ENCODE measurements around the gene EVA1C. TPM values are rescaled to one million over a fixed set of nuclear protein-coding genes. Genes with fewer than 3 reads are reported as not detected.
"Not testable (repeated sequence)": the region's sequence is repeated elsewhere in the genome, so short reads cannot be mapped to it uniquely, and the experiment has no call there.

The EVA1C gene
- 34.8 TPM for total RNA-seq

DNA sequence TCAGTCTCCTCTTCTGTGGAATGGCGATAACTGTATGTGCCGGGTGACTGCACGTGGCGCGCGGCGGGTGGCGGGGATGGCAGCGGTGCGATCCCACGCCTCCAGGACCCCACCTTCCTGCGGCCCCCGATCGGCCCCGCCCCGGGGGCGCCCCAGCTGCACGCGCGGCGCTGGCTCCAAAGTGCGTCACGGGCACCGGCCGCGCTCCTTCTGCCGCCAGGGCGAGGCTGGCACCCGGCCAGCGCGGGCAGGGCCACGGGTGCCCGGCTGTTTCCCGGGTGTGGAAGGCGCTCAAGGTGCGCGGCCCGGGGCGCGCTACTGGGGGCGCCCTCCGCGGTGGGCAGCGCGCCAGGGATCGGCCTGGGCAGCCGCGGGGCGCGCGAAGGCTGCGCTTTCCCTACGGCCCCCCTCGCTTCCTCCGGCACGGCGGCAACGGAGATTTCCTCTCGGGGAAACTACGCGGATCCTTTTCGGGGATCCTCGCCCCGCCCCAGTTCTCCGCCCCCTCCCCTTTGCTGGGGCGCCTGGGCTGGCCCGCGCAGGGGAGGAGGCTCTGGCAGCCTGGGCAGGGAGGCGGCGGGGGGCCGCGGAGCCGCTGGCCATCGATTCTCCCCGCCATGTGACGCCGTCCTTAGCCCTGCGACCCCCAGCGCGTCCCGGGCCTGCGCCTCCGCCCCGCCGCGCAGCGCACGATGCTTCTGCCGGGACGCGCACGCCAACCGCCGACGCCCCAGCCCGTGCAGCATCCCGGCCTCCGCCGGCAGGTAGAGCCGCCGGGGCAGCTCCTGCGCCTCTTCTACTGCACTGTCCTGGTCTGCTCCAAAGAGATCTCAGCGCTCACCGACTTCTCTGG is at the start of gene EVA1C:
Gene EVA1C, plus strand, starts transcription at position 545 of the 853 bp plus-strand sequence. Its CDS starts 148 bp downstream, at position 693.
- DNase-seq (ENCODE audit: low spot score), result peak; percentile 50

- no peak for DNase-seq (ENCODE audit: low spot score)
These were observed 48.1 kb upstream of the EVA1C start for GRCh38 chr21:32364387-32364786.

- no peak for DNase-seq (ENCODE audit: low spot score)
These were observed 47.7 kb upstream of the EVA1C start for GRCh38 chr21:32364796-32365195.

DNA sequence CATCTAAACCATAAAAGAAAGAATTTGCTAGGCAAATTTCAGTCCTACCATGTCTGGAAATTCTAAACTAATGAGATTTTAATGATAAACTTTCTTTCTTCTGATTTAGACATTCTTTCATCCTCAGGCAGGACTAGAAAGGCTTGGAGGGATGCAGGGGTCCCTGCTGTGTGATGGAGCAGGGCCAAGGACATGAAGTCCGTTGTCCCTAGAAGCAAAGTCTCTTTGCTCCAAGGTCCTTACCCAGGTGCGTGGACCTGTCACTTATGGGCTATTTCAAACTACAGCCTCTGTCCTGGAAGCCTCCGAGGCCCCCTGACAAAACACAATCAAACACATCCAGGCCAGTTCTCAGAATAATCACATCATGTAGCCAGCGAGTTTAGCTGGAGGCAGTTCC is 46.3 kb upstream of the EVA1C start:
- no peak for DNase-seq (ENCODE audit: low spot score)

- DNase-seq (ENCODE audit: low spot score), result no peak
These were observed 45.3 kb upstream of the EVA1C start for GRCh38 chr21:32367158-32367557.

DNA sequence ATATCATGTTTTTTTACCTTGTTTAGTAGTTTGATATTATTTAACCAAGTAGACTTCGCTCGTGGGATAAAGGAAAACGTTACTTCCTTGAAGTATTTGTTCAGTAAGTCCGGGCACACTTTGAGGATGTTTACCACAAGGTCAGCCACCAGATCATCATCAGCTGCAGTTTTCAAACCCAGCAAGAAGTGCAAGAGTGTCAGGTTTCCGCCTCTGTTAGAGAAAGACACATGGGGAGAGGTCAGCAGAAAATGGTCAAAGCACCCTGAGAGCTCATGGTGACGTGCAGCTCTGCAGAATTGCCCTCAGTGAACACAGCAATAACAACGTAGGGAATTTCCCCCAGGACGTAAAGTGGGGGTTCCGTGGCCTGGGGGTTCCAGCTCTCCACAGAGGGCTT is 44.1 kb upstream of the EVA1C start:
- no peak for DNase-seq (ENCODE audit: low spot score)

DNA sequence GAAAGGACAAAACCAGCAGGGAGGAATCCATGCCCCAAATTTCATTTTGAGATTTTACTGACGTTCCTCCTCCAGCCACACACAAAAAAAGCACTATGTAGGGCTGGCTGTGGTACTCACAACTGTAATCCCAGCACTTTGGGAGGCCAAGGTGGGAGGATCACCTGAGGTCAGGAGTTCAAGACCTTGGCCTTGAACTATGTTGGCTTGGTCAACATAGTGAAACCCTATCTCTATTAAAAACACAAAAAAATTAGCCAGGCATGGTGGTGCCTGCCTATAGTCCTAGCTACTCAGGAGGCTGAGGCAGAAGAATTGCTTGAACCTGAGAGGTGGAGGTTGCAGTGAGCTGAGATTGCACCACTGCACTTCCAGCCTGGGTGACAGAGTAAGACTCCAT is 43.5 kb upstream of the EVA1C start:
- DNase-seq (ENCODE audit: low spot score), result not testable (repeated sequence)

DNA sequence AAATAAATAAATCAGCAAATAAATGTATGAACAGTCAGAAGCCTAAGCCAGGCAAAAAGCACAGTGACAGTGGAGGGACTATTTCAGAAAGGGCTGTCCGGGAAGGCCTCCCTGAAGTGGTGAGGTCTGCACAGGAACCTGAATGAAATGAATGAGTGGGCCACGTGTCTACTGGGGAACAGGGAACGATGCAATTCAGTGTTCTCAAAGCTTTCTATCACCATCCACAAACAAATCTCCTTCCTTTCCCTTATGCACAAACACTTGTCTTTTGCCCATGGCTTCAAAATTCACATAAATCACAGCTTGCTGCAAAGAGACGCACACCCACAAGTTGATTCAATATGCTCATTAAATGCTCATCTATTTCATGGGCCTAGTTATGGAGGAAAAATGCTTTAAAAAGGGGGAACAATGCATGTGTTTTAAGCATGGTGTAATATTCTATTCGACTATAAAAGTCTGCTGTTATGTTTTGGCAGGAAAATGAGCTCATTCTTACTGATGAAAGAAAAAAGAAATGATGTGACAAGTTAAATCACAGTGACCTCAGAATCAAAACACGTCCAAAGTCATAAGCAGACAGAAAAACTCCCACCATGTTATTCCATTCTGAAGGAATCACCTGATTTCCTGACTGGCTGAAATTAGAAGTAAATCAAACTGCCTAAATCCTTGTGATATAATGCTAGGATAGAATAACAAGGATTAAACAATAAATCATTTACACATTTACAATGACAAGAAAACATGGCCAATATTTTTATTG is 41.3 kb upstream of the EVA1C start:
- DNase-seq (ENCODE audit: low spot score), result no peak

DNA sequence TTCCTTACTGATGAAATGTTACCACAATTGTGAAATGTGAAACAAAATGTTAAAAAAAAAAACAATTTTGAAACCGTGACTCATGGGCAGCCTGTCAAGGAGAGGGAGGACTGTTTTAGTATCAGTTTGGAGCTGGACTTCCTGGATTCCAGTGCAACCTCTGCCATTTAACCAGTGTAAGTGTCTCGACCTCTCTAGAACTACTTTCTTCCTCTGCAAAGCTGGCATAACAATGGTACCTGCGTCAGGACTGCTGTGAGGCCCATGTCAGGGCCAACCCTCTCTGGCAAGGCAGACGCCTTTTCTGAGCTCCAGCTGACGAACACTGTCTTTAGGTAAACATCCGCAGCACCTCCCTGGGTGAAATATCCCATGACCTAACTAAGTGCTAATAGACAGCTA is 40.6 kb upstream of the EVA1C start:
- DNase-seq (ENCODE audit: low spot score), result peak; percentile 37

- no peak for DNase-seq (ENCODE audit: low spot score)
These were observed 39.8 kb upstream of the EVA1C start for GRCh38 chr21:32372755-32373154.

- DNase-seq (ENCODE audit: low spot score), result no peak
These were observed 35.0 kb upstream of the EVA1C start for GRCh38 chr21:32377506-32377905.

DNA sequence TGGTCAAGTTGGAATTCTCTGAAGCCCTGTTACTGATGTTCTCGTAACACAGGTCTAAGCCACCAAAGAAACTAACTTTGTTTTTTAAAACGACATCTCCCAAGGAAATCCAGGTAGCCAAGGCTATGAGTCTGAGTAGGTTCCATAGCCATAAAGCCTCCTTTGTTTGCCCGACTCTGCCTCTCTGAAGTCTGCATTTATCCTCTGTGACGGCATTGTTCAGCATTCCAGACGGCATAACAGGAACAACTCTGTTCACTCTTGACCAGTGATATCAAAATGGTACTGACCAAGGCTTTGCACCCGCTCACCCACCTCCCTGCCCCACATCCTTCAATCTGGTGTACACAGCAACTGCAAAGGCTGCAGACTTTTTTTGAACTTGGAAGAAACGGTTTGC is 34.5 kb upstream of the EVA1C start:
- no peak for DNase-seq (ENCODE audit: low spot score)

GRCh38 chr21:32378956-32379355 is 33.5 kb upstream of the EVA1C start:
- DNase-seq (ENCODE audit: low spot score), result no peak

GRCh38 chr21:32380940-32381339 is 31.6 kb upstream of the EVA1C start:
- DNase-seq (ENCODE audit: low spot score), result no peak

DNA sequence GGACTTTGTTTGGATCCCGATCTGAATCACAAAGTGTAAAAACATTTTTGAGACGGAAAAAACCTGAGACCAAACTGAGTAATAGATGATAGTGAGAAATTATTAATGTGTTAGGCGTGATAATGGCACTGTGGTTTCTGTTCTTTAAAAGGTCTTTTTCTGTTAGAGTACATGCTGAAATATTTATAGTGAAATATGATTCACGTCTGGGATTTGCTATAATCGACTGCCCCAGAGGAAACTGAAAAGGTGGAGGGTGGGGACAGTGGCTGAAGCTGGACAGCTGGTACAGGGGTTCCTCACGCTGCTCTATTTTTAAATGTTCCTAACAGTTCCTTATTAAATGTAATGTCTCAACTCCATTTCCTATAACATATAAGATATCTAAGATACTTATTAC is 30.9 kb upstream of the EVA1C start:
- no peak for DNase-seq (ENCODE audit: low spot score)

- DNase-seq (ENCODE audit: low spot score), result no peak
These were observed 30.3 kb upstream of the EVA1C start for GRCh38 chr21:32382108-32382644.

DNA sequence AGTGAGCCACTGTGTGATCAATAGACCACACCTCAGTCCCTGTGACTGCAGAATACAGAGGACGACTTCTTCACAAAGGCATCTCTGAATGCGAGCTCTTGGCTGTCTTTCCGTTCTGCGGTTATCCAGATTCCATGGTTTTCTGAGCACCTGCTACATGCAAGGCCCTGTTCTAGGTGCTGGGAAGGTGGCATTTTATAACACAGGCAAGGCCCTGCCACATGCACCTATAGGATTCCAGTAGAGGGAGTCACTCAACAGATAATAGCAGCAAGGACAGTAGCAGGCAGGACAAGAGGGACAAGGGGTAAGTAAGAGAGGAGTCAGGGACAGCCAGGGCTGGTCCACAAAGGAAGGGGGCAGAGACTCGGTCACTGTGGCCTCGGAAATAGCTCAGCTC is 28.7 kb upstream of the EVA1C start:
- no peak for DNase-seq (ENCODE audit: low spot score)

DNA sequence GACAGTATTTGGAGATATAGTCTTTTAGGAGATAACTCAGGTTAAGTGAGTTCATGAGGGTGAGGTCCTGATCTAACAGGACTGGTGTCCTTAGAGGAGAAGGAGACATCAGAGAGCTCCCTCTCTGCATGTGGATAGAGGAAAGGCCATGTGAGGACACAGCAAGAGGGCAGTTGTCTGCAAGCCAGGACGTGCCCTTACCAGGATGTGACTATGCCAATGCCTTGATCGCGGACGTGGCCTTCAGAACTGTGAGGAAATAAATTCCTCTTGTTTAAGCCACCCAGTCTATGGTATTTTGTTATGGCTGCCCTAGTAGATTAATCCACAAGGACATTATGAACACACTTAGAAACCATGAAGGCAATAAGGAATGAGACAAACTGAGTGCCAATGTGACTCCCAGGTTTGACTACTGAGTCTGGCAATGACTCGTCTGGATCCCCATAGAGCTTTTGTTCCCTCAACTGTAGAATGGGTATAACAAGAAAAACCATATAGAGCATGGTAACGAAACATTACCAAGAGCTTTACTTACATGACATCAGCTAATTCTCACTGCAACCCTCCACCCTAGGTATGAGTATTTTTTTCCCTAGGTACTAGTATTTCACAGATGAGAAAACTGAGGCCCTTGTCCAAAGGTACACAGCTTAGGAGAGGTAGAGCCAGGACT is 26.2 kb upstream of the EVA1C start:
- DNase-seq (ENCODE audit: low spot score), result no peak

- DNase-seq (ENCODE audit: low spot score), result no peak
These were observed 25.4 kb upstream of the EVA1C start for GRCh38 chr21:32387151-32387550.

DNA sequence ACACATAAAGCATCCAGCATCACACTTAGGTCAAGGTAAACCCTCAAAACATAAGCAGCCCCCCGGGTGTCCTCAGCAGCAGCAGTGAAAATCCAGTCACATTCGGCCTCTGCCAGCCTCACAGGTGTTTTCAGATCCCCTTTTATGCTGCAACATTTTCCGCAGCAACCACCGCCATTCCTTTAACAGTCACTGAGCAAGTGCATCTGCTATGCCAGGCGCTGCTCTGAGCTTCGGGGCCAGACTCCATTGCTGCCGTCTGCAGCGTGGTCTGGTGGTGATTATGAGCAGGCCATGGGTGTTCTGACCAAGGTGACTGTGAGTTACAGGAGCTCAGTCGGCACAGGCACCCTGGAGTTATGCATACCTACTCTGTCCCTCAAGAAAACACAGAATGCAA is 24.2 kb upstream of the EVA1C start:
- DNase-seq (ENCODE audit: low spot score), result no peak

GRCh38 chr21:32389337-32390015 is 23.0 kb upstream of the EVA1C start:
- DNase-seq (ENCODE audit: low spot score), result no peak
